ENCODE measurements around the gene SDHAF1.

DNA sequence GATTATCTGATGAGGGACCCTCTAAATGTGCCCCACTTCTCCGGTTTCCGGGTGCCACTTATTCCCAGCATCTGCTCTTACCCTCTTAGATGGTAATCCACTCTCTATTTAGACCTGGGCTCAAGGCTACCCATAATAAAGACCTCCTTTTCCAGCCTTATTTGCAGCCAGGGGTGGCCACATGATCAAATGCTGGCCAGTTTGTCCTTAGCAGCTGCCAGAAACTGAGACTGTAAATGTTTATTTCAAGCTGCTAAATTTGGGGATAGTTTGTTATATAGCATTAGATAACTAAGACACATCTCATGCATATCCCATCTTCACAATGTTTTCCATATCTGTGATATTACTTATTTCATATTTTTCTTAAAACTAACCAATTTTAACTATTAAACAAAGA, 49.0 kb downstream of the SDHAF1 start:
- TF ChIP-seq POLR2A (IDR thresholded peaks at IDR 0.05) (no peak), POLR2AphosphoS5 (IDR thresholded peaks at IDR 0.05) (no peak)

Data from prostate gland (tissue), 1 donor.